Sigmoid colon (tissue), 4 donors: ENCODE data around the gene SEPTIN8.

ENCODE experiments used
- EP300 ChIP-seq, 4 donors: sonication (generic); formaldehyde crosslinking; IDR thresholded peaks; one replicate each; pipeline ENCODE4 v1.6.1; 2017; ENCODE audit warnings: antibody characterized with exemption in 4 of 4
- TF ChIP-seq, protein P1 (sequence below), 4 experiments: fragments of 450-650 bp in 3 of 4; fragments of 200-600 bp in 1 of 4; IDR thresholded peaks; one replicate each; pipeline ENCODE4 v1.5.1; 2016 to 2019; ENCODE audit warnings: antibody characterized with exemption in 4 of 4, mild to moderate bottlenecking in 3 of 4, moderate library complexity in 2 of 4

DNA sequence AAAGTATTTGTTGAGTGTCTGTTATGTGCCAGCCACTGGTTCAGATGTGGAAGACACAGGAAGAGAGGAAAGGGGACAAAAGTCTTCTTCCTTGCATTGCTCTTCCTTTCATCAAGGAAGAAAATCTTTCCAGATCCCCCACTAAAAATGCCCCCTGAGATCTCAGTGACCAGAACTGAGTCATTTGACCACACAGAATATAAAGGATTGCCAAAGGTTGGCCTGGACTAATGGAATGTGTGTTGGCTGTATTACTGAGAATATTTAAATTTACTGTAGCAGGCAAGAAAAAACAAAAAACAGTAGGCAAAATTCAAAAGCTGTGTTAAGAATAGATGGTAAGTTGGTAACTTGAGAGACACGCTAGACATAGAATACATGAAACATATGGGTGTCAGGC is 10.0 kb upstream of the SEPTIN8 start:
- TF ChIP-seq, protein P1, sequence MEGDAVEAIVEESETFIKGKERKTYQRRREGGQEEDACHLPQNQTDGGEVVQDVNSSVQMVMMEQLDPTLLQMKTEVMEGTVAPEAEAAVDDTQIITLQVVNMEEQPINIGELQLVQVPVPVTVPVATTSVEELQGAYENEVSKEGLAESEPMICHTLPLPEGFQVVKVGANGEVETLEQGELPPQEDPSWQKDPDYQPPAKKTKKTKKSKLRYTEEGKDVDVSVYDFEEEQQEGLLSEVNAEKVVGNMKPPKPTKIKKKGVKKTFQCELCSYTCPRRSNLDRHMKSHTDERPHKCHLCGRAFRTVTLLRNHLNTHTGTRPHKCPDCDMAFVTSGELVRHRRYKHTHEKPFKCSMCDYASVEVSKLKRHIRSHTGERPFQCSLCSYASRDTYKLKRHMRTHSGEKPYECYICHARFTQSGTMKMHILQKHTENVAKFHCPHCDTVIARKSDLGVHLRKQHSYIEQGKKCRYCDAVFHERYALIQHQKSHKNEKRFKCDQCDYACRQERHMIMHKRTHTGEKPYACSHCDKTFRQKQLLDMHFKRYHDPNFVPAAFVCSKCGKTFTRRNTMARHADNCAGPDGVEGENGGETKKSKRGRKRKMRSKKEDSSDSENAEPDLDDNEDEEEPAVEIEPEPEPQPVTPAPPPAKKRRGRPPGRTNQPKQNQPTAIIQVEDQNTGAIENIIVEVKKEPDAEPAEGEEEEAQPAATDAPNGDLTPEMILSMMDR (IDR thresholded peaks at IDR 0.05) = no peak
- TF ChIP-seq EP300 (IDR thresholded peaks at IDR 0.05) = no peak
